GM21717 (cell line): ENCODE results near the gene GPR39.
"Not testable (repeated sequence)": the region's sequence is repeated elsewhere in the genome, so short reads cannot be mapped to it uniquely, and the experiment has no call there.

Source experiments
- ATAC-seq: cut with Tn5 transposase; IDR thresholded peaks from one replicate; pipeline ENCODE4 v1.9.1; 2021; ENCODE audit warnings: mild to moderate bottlenecking, moderate library complexity; ENCODE audit not compliant: unreplicated experiment

Gene GPR39

GRCh38 chr2:132416723-132417395 lies at the start of gene GPR39:
TSS of gene GPR39 (plus strand) at chr2:132416805.
- no peak for ATAC-seq

GRCh38 chr2:132368191-132368590 lies 48.4 kb upstream of the GPR39 start:
- ATAC-seq = no peak

GRCh38 chr2:132372276-132372675 lies 44.3 kb upstream of the GPR39 start:
- ATAC-seq = no peak

GRCh38 chr2:132373391-132374135 lies 43.0 kb upstream of the GPR39 start:
- no peak for ATAC-seq

DNA sequence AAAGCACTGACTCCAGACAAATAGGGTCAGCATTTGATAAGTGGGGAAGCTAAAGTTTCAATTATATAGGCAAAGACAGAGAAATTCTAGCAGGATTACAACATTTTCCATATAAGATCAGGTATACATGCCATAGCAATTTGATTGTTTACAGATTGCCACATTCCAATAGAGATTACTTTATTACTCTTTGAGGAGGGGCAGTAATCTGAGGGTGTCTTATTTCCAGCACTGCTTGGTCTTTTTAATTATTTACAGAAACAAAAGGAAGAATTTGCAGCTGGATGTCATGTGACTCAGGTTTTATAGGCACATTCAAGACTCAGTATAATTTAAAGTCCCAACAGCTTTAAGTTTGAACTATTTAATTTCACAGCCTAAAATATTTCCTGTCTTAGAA lies 42.5 kb upstream of the GPR39 start:
- ATAC-seq = no peak

GRCh38 chr2:132374551-132374950 lies 42.1 kb upstream of the GPR39 start:
- ATAC-seq = no peak

DNA sequence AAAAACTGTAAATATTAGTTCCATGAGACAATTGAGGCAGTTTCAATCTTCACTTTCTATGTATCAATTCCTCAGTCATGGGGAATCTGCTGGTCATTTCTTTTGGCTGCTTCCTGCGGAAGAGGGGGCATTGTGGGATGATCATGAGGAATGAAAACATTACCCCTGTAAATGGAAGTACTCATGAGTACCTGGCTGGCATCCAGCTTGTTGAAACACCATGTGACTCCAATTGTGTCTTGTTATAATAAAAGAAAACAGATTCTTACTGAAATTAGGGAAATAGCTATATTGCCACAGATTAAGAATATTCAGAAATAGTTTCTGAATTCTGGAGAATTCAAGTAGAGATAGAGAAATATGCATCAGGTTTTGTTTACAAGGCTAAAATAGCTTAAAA lies 41.6 kb upstream of the GPR39 start:
- ATAC-seq = no peak

- ATAC-seq = no peak
Observed at GRCh38 chr2:132381376-132381775, 35.2 kb upstream of the GPR39 start.

- no peak for ATAC-seq
Observed at GRCh38 chr2:132383956-132384355, 32.6 kb upstream of the GPR39 start.

DNA sequence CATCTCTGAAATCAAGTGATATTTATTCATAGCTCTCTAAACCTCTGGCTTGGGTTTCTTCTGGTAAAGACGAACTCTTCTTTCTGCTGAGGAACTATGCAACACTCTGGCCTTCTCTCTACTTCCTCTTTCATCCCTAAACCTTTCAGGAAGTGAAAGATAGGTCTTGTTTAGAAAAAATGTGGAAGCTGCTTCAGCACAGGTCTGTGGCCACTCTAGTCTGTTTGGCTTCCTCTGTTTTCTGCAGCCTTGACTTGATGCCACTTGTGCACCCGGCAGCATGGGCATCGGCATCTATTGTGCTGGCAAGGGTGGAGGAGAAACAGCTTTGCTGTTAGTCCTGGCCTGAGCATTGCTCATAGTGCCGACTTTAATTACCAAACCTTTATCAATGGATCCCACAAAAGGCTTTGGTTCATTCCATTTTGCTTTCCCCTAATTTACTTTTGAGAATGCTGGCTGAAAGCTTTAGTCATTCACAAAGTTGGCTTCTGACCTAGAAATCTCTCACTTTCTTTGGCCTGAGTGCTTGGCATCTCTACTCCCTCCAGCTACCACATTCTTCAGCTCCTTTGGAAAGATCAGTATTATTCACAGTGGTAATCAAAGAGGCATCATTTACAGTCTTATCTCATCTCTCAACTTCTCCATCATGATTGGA lies 32.0 kb upstream of the GPR39 start:
- no peak for ATAC-seq

DNA sequence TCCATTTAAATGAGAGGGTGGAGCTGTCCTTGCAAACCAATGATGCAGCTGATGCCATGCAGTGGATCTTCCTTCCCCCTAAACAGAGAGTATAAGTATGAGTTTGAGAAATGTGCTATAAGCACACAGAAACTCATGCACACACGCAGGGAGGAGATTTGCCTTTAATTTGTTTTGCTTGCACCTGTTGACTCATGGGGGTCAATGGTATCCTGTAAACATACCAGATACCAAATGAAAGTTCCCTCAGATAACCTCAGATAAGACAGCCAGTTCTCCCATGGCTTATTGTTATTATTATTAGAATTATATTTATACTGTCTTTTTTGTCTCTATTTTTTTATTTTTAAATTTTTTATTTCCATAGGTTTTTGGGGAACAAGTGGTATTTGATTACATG lies 29.5 kb upstream of the GPR39 start:
- ATAC-seq = no peak

DNA sequence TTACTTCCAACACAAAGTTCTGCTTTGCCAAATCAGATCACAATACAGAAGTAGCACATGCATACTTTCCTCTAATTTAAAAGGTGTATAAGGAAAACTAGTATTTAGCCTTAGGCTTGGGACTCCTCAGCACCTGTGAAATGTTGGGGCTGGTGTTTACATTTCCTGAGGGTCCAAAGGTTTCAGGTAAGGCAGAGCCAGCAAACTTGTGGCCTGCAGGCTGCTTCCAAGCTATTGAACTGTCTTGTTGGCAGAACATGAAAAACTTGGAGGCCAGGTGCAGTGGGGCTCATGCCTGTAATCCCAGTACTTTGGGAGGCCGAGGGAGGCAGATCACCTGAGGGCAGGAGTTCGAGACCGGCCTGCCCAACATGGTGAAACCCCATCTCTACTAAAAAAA lies 26.5 kb upstream of the GPR39 start:
- no peak for ATAC-seq

- no peak for ATAC-seq
Observed at GRCh38 chr2:132391378-132391777, 25.2 kb upstream of the GPR39 start.

GRCh38 chr2:132392221-132392620 lies 24.4 kb upstream of the GPR39 start:
- ATAC-seq = no peak

- ATAC-seq = no peak
Observed at GRCh38 chr2:132392879-132393278, 23.7 kb upstream of the GPR39 start.

GRCh38 chr2:132397042-132397441 lies 19.6 kb upstream of the GPR39 start:
- ATAC-seq = not testable (repeated sequence)

- ATAC-seq = no peak
Observed at GRCh38 chr2:132400169-132400900, 16.3 kb upstream of the GPR39 start.

DNA sequence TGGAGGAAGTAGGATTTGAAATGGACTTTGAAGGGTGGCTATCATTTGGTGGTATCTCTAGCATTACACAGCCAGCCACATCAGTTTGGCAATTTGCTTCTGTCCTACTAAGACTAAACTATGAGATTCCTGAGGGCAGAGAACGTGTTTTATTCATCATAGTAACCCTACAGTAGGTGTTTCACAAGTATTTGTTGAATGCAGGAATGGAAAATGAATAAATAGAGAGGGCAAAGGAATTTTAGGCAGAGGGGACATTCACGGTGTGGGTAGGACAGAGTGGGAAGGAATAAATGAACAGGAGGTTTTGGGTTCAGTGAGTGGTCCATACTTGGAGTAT lies 15.7 kb upstream of the GPR39 start:
- no peak for ATAC-seq

DNA sequence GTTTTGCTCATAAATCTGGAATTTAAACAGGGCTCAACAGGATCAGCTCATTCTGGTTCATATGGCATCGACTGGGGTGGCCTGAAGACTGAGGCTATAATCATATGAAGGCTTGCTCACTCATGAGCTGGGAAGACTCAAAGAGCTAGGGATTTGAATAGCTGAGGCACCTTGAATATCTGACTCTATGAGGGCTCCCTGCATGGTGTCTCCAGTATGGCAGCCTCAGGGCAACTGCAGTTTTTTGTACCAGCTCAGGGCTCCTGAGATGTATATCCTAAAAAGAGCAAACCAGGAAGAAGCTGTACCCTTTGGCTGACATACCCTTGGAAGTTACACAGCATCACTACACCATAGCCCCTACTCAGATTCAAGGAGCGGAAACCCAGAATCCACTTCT lies 15.3 kb upstream of the GPR39 start:
- no peak for ATAC-seq

DNA sequence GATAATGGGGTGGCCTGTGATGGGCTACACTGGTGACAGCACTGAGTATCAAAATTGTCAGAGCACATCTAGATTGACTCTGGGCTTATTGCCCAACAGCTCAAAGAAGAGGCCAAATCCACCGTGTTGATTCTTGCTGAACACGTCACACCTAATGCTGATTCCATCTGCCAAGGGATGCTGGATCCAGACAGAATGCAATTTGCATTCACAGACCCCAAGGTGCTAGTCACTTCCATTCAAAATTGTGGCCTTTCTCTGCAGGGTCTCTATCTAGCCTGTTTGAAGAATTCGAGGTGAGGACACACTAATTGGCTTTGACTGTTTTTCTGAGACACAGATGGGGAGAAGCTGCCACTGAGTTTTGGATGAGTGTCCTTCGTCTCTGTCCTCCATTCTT lies 13.5 kb upstream of the GPR39 start:
- ATAC-seq = no peak

DNA sequence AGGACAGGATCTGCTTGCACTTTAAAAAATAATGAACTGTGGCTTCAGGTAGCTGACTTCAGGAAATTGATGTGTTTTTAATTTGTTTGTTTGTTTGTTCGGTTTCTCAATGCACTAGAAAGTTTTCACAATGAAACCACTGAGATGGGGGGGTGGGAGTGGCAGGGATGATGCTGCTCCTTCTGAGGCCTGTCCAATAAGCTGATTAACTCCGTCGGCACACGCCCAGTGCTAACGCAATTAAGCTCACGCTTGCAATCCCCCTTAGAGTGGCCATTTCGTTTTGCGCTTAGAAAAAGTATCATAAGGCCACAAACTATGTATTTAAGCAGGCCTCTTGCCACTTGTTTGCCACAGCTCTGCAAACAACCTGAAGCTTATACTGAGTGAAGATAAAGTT lies 12.5 kb upstream of the GPR39 start:
- no peak for ATAC-seq

DNA sequence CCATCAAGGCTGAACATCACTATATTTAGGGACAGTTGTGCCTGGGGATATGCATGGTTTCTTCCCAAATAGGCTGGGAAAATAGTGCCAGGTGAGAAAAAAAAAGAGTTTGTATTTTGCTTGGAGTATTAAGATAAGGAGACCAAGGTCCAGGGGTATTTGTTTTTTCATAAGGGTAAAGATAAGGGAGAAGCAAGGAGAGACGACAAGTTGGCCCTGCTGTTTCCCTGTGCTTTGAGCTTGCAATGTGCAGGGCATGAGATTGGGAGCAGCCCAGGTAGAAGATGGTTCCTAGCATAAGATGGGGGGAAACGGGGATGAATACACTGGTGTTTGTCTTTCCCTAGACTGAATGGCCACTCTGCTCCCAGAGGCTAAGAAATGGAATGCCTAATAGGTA lies 8.8 kb upstream of the GPR39 start:
- no peak for ATAC-seq
